Vagina (tissue), 2 donors: ENCODE data around the gene GAREM1. TPM values are rescaled to one million over a fixed set of nuclear protein-coding genes. Genes with fewer than 3 reads are reported as not detected.

ENCODE experiments used
- DNase-seq, 2 donors: peaks; one replicate each; pipeline ENCODE4 v3.0.0-alpha.2; 2017; ENCODE audit errors: extremely low spot score in 2 of 2
- H3K27ac ChIP-seq: fragments of 200-600 bp; sonication (generic); one replicate; pipeline ENCODE4 v1.5.1; 2019
- H3K27me3 ChIP-seq: fragments of 200-600 bp; sonication (generic); one replicate; pipeline ENCODE4 v1.5.1; 2019
- H3K36me3 ChIP-seq, 2 donors: fragments of 200-600 bp; sonication (generic); one replicate each; pipeline ENCODE4 v1.5.1; 2017 to 2019
- H3K4me1 ChIP-seq: fragments of 200-600 bp; sonication (generic); one replicate; pipeline ENCODE4 v1.5.1; 2019
- H3K4me3 ChIP-seq, 2 donors: fragments of 200-600 bp; sonication (generic); 1 replicate in 1 of 2; 2 replicates in 1 of 2; pipeline ENCODE4 v1.5.1; 2016 to 2019
- H3K9me3 ChIP-seq: fragments of 200-600 bp; sonication (generic); one replicate; pipeline ENCODE4 v1.5.1; 2019
- CTCF ChIP-seq, 3 experiments: fragments of 450-650 bp in 2 of 3; fragments of 200-600 bp in 1 of 3; sonication (generic) in 1 of 3; IDR thresholded peaks; one replicate each; pipeline ENCODE4 v1.5.1; 2017 to 2019; ENCODE audit warnings: antibody characterized with exemption in 3 of 3, mild to moderate bottlenecking in 2 of 3, moderate library complexity in 2 of 3
- POLR2A ChIP-seq, 2 donors: fragments of 450-650 bp; IDR thresholded peaks; one replicate each; pipeline ENCODE4 v1.6.1; 2017; ENCODE audit warnings: antibody characterized with exemption in 2 of 2, mild to moderate bottlenecking in 2 of 2, moderate library complexity in 2 of 2
- POLR2AphosphoS5 ChIP-seq, 2 donors: sonication (generic); formaldehyde crosslinking; IDR thresholded peaks; one replicate each; pipeline ENCODE4 v1.9.0; 2017; ENCODE audit warnings: antibody characterized with exemption in 2 of 2, mild to moderate bottlenecking in 2 of 2, low read depth in 1 of 2; ENCODE audit not compliant: insufficient read depth in 1 of 2
- intact Hi-C: fragments of 100-400 bp; cut with DNase I; formaldehyde crosslinking; loops from one replicate; pipeline ENCODE4 v1.15.1; 2023
- total RNA-seq: library from RNA; depleted of rRNA; stranded (reverse); fragments of >200 nt; gene quantifications from one replicate; pipeline ENCODE4 v1.2.3, GENCODE V29; 2016

Gene GAREM1
- total RNA-seq, 1 donor from 2014 or later = 15.7 TPM

GRCh38 chr18:32393407-32393806 is 77.3 kb downstream of the GAREM1 start:
- Histone ChIP-seq H3K27ac (no peak overlapping the region), H3K36me3 (no peaks in the 10 kb centered on the region), H3K4me1 (no peaks in the 10 kb centered on the region), H3K9me3 (no peaks in the 10 kb centered on the region), H3K4me3 (no peak overlapping the region), H3K27me3 (no peaks in the 10 kb centered on the region)
- intact Hi-C loops = no loop called here
- TF ChIP-seq POLR2AphosphoS5 (IDR thresholded peaks at IDR 0.05; ENCODE audit: insufficient read depth in 1 of 2, low read depth in 1 of 2) (no peak), POLR2A (IDR thresholded peaks at IDR 0.05) (no peak), CTCF (IDR thresholded peaks at IDR 0.05) (no peak)
- DNase-seq = no peak

GRCh38 chr18:32391126-32391525 is 79.6 kb downstream of the GAREM1 start:
- H3K4me3 ChIP-seq = no peak overlapping the region
- no peaks in the 10 kb centered on the region for H3K27me3 ChIP-seq
- no peak overlapping the region for H3K27ac ChIP-seq
- H3K36me3 ChIP-seq = no peaks in the 10 kb centered on the region
- H3K9me3 ChIP-seq = no peaks in the 10 kb centered on the region
- intact Hi-C loops = no loop called here
- DNase-seq = no peak
- H3K4me1 ChIP-seq = peaks cover 5% of the 10 kb centered on the region
- TF ChIP-seq CTCF (IDR thresholded peaks at IDR 0.05) (no peak), POLR2A (IDR thresholded peaks at IDR 0.05) (no peak), POLR2AphosphoS5 (IDR thresholded peaks at IDR 0.05; ENCODE audit: insufficient read depth in 1 of 2, low read depth in 1 of 2) (no peak)

GRCh38 chr18:32389858-32390257 is 80.8 kb downstream of the GAREM1 start:
- Histone ChIP-seq H3K36me3 (no peaks in the 10 kb centered on the region), H3K4me3 (no peak overlapping the region), H3K27ac (no peak overlapping the region), H3K9me3 (no peaks in the 10 kb centered on the region), H3K27me3 (no peaks in the 10 kb centered on the region), H3K4me1 (peaks cover 18% of the 10 kb centered on the region)
- no peak for DNase-seq
- intact Hi-C loops = no loop called here
- TF ChIP-seq POLR2AphosphoS5 (IDR thresholded peaks at IDR 0.05; ENCODE audit: insufficient read depth in 1 of 2, low read depth in 1 of 2) = no peak
- TF ChIP-seq POLR2A (IDR thresholded peaks at IDR 0.05) = no peak
- TF ChIP-seq CTCF (IDR thresholded peaks at IDR 0.05) = no peak

- TF ChIP-seq POLR2AphosphoS5 (IDR thresholded peaks at IDR 0.05; ENCODE audit: insufficient read depth in 1 of 2, low read depth in 1 of 2) = no peak
- Histone ChIP-seq H3K4me1 (peaks cover 22% of the 10 kb centered on the region), H3K4me3 (no peak overlapping the region), H3K36me3 (no peaks in the 10 kb centered on the region), H3K27me3 (no peaks in the 10 kb centered on the region), H3K9me3 (no peaks in the 10 kb centered on the region), H3K27ac (no peak overlapping the region)
- intact Hi-C loops = no loop called here
- DNase-seq = no peak
Measured at GRCh38 chr18:32389191-32389590, 81.5 kb downstream of the GAREM1 start.

GRCh38 chr18:32386471-32386870 is 84.2 kb downstream of the GAREM1 start:
- Histone ChIP-seq H3K27me3 (no peaks in the 10 kb centered on the region), H3K4me1 (peaks cover 49% of the 10 kb centered on the region)
- DNase-seq = no peak

More at GRCh38 chr18:32386471-32386870, 84.2 kb downstream of the GAREM1 start:
- Histone ChIP-seq H3K27ac (no peak overlapping the region), H3K36me3 (no peaks in the 10 kb centered on the region), H3K4me3 (no peak overlapping the region), H3K9me3 (no peaks in the 10 kb centered on the region)
- intact Hi-C loops = no loop called here
- no peak for TF ChIP-seq CTCF (IDR thresholded peaks at IDR 0.05)
- TF ChIP-seq POLR2AphosphoS5 (IDR thresholded peaks at IDR 0.05; ENCODE audit: insufficient read depth in 1 of 2, low read depth in 1 of 2) = no peak
- TF ChIP-seq POLR2A (IDR thresholded peaks at IDR 0.05) = no peak
